Measurements from ENCODE around the gene HSD17B1.

The HSD17B1 gene

DNA sequence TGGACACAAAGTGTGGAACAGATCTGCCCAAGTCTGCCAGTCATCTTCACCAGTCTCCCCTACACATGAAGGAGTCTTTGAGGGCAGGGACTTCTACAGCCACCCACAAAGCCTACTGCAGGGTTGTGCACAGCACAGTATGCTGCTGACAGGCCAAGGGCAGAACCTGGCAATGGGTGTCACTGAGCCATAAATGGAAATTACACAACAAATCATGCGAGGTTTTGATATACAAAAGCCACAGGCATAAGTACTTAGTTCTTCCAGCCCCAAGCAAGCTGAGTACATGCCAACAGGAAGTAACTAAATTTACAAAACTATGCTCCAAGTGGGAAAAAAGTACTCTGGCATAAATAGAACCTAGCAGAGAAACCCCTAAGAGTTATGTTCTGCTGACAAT is 32.6 kb downstream of the HSD17B1 start:
- Histone ChIP-seq H3K27me3 (ENCODE audit: insufficient read depth, low read length) (no peaks in the 10 kb centered on the region), H2AFZ (ENCODE audit: low read length) (no peak overlapping the region), H3K4me2 (ENCODE audit: low read length) (no peak overlapping the region), H3K9ac (ENCODE audit: low read length) (no peak overlapping the region), H3K27ac (ENCODE audit: low read depth, low read length, poor library complexity, severe bottlenecking) (no peak overlapping the region), H3K9me2 (ENCODE audit: low read depth, low read length) (no peaks in the 10 kb centered on the region), H3K9me3 (ENCODE audit: low read length) (no peaks in the 10 kb centered on the region), H3K4me3 (ENCODE audit: low read depth, low read length, poor library complexity, severe bottlenecking) (no peak overlapping the region), H3F3A (ENCODE audit: insufficient read depth, low read length) (no peaks in the 10 kb centered on the region), H4K20me1 (ENCODE audit: insufficient read depth, low read length) (no peaks in the 10 kb centered on the region), H3K4me1 (ENCODE audit: insufficient read depth, low read length, severe bottlenecking) (peaks cover 15% of the 10 kb centered on the region), H3K79me2 (ENCODE audit: insufficient read depth, low read length) (no peaks in the 10 kb centered on the region), H3K36me3 (ENCODE audit: insufficient read depth, low read length) (peaks cover 96% of the 10 kb centered on the region)
- no peak for TF ChIP-seq CTCF (IDR thresholded peaks at IDR 0.05; ENCODE audit: low read length)
- no peak for TF ChIP-seq EZH2 (IDR thresholded peaks at IDR 0.05; ENCODE audit: borderline replicate concordance, low read length)

DNA sequence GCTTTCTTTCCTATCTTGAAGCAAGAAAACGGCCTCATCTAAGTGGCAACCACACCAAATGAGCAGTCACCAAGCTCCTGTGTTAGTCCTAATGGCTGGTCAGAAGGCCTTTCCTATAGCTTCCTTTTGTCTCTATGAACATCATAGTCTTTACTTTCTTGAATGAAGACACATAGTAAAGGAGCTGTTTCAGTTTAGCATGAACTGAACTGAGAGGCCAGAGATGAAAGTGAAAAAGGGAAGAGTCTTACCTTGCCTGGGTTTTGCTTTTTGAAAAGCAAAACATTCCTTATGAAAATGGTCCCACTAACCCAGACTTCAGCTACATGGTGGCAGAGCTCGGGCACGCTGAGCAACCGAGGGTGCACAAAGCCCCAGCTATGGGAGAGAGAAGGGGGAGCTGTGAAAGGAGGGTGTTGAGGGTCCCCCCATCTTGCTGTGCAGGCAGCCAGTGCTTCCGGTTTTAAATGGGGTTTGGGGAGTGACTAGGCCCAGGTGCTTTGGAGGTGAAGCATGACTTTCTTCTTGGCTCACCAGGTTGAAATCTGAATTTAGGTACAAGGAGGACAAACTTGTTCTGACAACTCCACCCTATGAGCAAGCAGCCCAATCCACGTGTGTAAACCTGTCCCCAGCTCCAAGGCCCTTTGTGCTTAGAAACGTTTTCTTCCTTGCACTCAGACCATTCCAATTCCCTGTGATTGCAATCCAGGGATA is 33.9 kb downstream of the HSD17B1 start:
- Histone ChIP-seq H3F3A (ENCODE audit: insufficient read depth, low read length) (no peaks in the 10 kb centered on the region), H3K79me2 (ENCODE audit: insufficient read depth, low read length) (no peaks in the 10 kb centered on the region), H3K4me2 (ENCODE audit: low read length) (no peak overlapping the region), H3K27ac (ENCODE audit: low read depth, low read length, poor library complexity, severe bottlenecking) (peak overlapping the region; percentile 32), H3K4me1 (ENCODE audit: insufficient read depth, low read length, severe bottlenecking) (peaks cover 15% of the 10 kb centered on the region), H3K36me3 (ENCODE audit: insufficient read depth, low read length) (peaks cover 99% of the 10 kb centered on the region), H2AFZ (ENCODE audit: low read length) (no peak overlapping the region), H3K4me3 (ENCODE audit: low read depth, low read length, poor library complexity, severe bottlenecking) (no peak overlapping the region), H3K9me2 (ENCODE audit: low read depth, low read length) (no peaks in the 10 kb centered on the region), H3K27me3 (ENCODE audit: insufficient read depth, low read length) (no peaks in the 10 kb centered on the region), H4K20me1 (ENCODE audit: insufficient read depth, low read length) (no peaks in the 10 kb centered on the region), H3K9ac (ENCODE audit: low read length) (no peak overlapping the region; the same call in 1 of the 2 replicates), H3K9me3 (ENCODE audit: low read length) (no peaks in the 10 kb centered on the region)
- TF ChIP-seq CTCF (IDR thresholded peaks at IDR 0.05; ENCODE audit: low read length) (no peak), EZH2 (IDR thresholded peaks at IDR 0.05; ENCODE audit: borderline replicate concordance, low read length) (no peak)

- Histone ChIP-seq H3K27ac (ENCODE audit: low read depth, low read length, poor library complexity, severe bottlenecking) (no peak overlapping the region), H3F3A (ENCODE audit: insufficient read depth, low read length) (no peaks in the 10 kb centered on the region), H3K9me2 (ENCODE audit: low read depth, low read length) (no peaks in the 10 kb centered on the region), H3K4me1 (ENCODE audit: insufficient read depth, low read length, severe bottlenecking) (peaks cover 15% of the 10 kb centered on the region), H3K79me2 (ENCODE audit: insufficient read depth, low read length) (no peaks in the 10 kb centered on the region), H3K4me2 (ENCODE audit: low read length) (no peak overlapping the region), H3K27me3 (ENCODE audit: insufficient read depth, low read length) (no peaks in the 10 kb centered on the region), H3K9me3 (ENCODE audit: low read length) (no peaks in the 10 kb centered on the region), H3K36me3 (ENCODE audit: insufficient read depth, low read length) (peaks cover 71% of the 10 kb centered on the region), H2AFZ (ENCODE audit: low read length) (no peak overlapping the region), H4K20me1 (ENCODE audit: insufficient read depth, low read length) (no peaks in the 10 kb centered on the region), H3K4me3 (ENCODE audit: low read depth, low read length, poor library complexity, severe bottlenecking) (no peak overlapping the region), H3K9ac (ENCODE audit: low read length) (no peak overlapping the region)
- TF ChIP-seq EZH2 (IDR thresholded peaks at IDR 0.05; ENCODE audit: borderline replicate concordance, low read length) = no peak
- TF ChIP-seq CTCF (IDR thresholded peaks at IDR 0.05; ENCODE audit: low read length) = no peak
These were observed 38.2 kb downstream of the HSD17B1 start for GRCh38 chr17:42590886-42591285.
